Muscle of leg (tissue), 11 donors: ENCODE data around the gene LAMA1. TPM values are rescaled to one million over a fixed set of nuclear protein-coding genes. Genes with fewer than 3 reads are reported as not detected.

Experiments used
- DNase-seq: peaks from one replicate; pipeline ENCODE4 v3.0.0; 2013
- H3K27ac ChIP-seq: one replicate; pipeline ENCODE4 v1.5.1; 2013; ENCODE audit warnings: mild to moderate bottlenecking, low read length, control low read depth
- H3K27me3 ChIP-seq: one replicate; pipeline ENCODE4 v1.6.1; 2013; ENCODE audit warnings: low read length; ENCODE audit not compliant: control insufficient read depth, insufficient read depth
- H3K36me3 ChIP-seq: one replicate; pipeline ENCODE4 v1.6.1; 2013; ENCODE audit warnings: low read length; ENCODE audit not compliant: control insufficient read depth, insufficient read depth
- H3K4me1 ChIP-seq: one replicate; pipeline ENCODE4 v1.6.1; 2013; ENCODE audit warnings: low read length; ENCODE audit not compliant: control insufficient read depth, insufficient read depth
- H3K4me3 ChIP-seq: one replicate; pipeline ENCODE4 v1.5.1; 2013; ENCODE audit warnings: low read length, control low read depth
- H3K9me3 ChIP-seq: replicated peaks from 2 replicates; pipeline ENCODE4 v1.6.1; 2013; ENCODE audit warnings: low read depth, low read length; ENCODE audit not compliant: control insufficient read depth
- WGBS: methylation state at CpG from one replicate; pipeline ENCODE4 v1.1.5; 2013; ENCODE audit warnings: missing lambda C conversion rate; ENCODE audit not compliant: insufficient coverage; 5-methylcytosine and 5-hydroxymethylcytosine counted together
- polyA plus RNA-seq, 8 donors: library from polyadenylated mRNA; unstranded; fragments of 120-200 nt; gene quantifications; one replicate each; pipeline versions ENCODE4 v1.2.1 to v1.2.3, GENCODE V29; 2013; ENCODE audit warnings: inconsistent platforms in 1 of 8, low replicate concordance in 1 of 8; ENCODE audit not compliant: insufficient read length in 8 of 8, insufficient read depth in 1 of 8
- total RNA-seq: library from RNA; stranded (reverse); fragments of 120-200 nt; gene quantifications from one replicate; pipeline ENCODE4 v1.2.4, GENCODE V29; 2013

Gene LAMA1
- total and polyA plus RNA-seq, 9 donors = 1.2 to 11.1 (median 3.4) TPM

GRCh38 chr18:6975084-6975483 lies 142.5 kb downstream of the LAMA1 start:
- DNase-seq = no peak
- no peaks in the 10 kb centered on the region for H3K36me3 ChIP-seq
- H3K27ac ChIP-seq = no peak overlapping the region
- no peaks in the 10 kb centered on the region for H3K9me3 ChIP-seq
- H3K4me1 ChIP-seq = no peaks in the 10 kb centered on the region
- H3K4me3 ChIP-seq = no peak overlapping the region
- H3K27me3 ChIP-seq = no peaks in the 10 kb centered on the region
- WGBS = 90% methylated on average over 4 of the region's 6 CpGs

- no peaks in the 10 kb centered on the region for H3K36me3 ChIP-seq
- WGBS = 69% methylated on average over 5 of the region's 7 CpGs
- DNase-seq = no peak
- no peaks in the 10 kb centered on the region for H3K4me1 ChIP-seq
- H3K27me3 ChIP-seq = no peaks in the 10 kb centered on the region
- H3K4me3 ChIP-seq = no peak overlapping the region
- H3K9me3 ChIP-seq = no peaks in the 10 kb centered on the region
- no peak overlapping the region for H3K27ac ChIP-seq
Observed at GRCh38 chr18:6971823-6972478, 145.6 kb downstream of the LAMA1 start.

GRCh38 chr18:6963452-6964097 lies 154.0 kb downstream of the LAMA1 start:
- no peaks in the 10 kb centered on the region for H3K36me3 ChIP-seq
- H3K27ac ChIP-seq = no peak overlapping the region
- no peak for DNase-seq
- 70% methylated on average over 1 of the region's 2 CpGs for WGBS
- no peak overlapping the region for H3K4me3 ChIP-seq
- H3K4me1 ChIP-seq = no peaks in the 10 kb centered on the region
- no peaks in the 10 kb centered on the region for H3K27me3 ChIP-seq
- H3K9me3 ChIP-seq = no peaks in the 10 kb centered on the region

- 95% methylated on average over 8 of the region's 9 CpGs for WGBS
- no peaks in the 10 kb centered on the region for H3K9me3 ChIP-seq
- DNase-seq = no peak
- H3K27me3 ChIP-seq = no peaks in the 10 kb centered on the region
- no peaks in the 10 kb centered on the region for H3K36me3 ChIP-seq
- no peak overlapping the region for H3K4me3 ChIP-seq
- H3K27ac ChIP-seq = no peak overlapping the region
- no peaks in the 10 kb centered on the region for H3K4me1 ChIP-seq
Observed at GRCh38 chr18:6962571-6963451, 154.8 kb downstream of the LAMA1 start.

GRCh38 chr18:6961331-6961730 lies 156.3 kb downstream of the LAMA1 start:
- H3K4me3 ChIP-seq = no peak overlapping the region

GRCh38 chr18:6960656-6961055 lies 156.9 kb downstream of the LAMA1 start:
- 71% methylated on average over 2 of the region's 2 CpGs for WGBS
- no peak for DNase-seq
- no peaks in the 10 kb centered on the region for H3K9me3 ChIP-seq

More at GRCh38 chr18:6961331-6961730, 156.3 kb downstream of the LAMA1 start:
- no peaks in the 10 kb centered on the region for H3K4me1 ChIP-seq
- H3K27me3 ChIP-seq = no peaks in the 10 kb centered on the region
- no peaks in the 10 kb centered on the region for H3K36me3 ChIP-seq
- DNase-seq = no peak
- H3K9me3 ChIP-seq = no peaks in the 10 kb centered on the region
- H3K27ac ChIP-seq = no peak overlapping the region
- WGBS = 94% methylated on average over 8 of the region's 9 CpGs

GRCh38 chr18:6960124-6960523 lies 157.5 kb downstream of the LAMA1 start:
- WGBS = no CpG with 5 or more reads among the region's 1 CpG
- Histone ChIP-seq H3K9me3 (no peaks in the 10 kb centered on the region), H3K27ac (no peak overlapping the region), H3K27me3 (no peaks in the 10 kb centered on the region), H3K4me3 (no peak overlapping the region), H3K36me3 (no peaks in the 10 kb centered on the region), H3K4me1 (no peaks in the 10 kb centered on the region)
- DNase-seq = no peak

More at GRCh38 chr18:6960656-6961055, 156.9 kb downstream of the LAMA1 start:
- H3K4me3 ChIP-seq = no peak overlapping the region
- H3K27me3 ChIP-seq = no peaks in the 10 kb centered on the region
- H3K4me1 ChIP-seq = no peaks in the 10 kb centered on the region
- no peaks in the 10 kb centered on the region for H3K36me3 ChIP-seq
- no peak overlapping the region for H3K27ac ChIP-seq

GRCh38 chr18:6959110-6959509 lies 158.5 kb downstream of the LAMA1 start:
- Histone ChIP-seq H3K36me3 (no peaks in the 10 kb centered on the region), H3K27ac (no peak overlapping the region), H3K4me1 (no peaks in the 10 kb centered on the region), H3K9me3 (no peaks in the 10 kb centered on the region), H3K27me3 (no peaks in the 10 kb centered on the region), H3K4me3 (no peak overlapping the region)
- 86% methylated on average over 7 of the region's 12 CpGs for WGBS
- DNase-seq = no peak

- 91% methylated on average over 10 of the region's 12 CpGs for WGBS
Observed at GRCh38 chr18:6956999-6957398, 160.6 kb downstream of the LAMA1 start.

GRCh38 chr18:6956495-6956894 lies 161.1 kb downstream of the LAMA1 start:
- Histone ChIP-seq H3K27me3 (no peaks in the 10 kb centered on the region), H3K9me3 (no peaks in the 10 kb centered on the region), H3K36me3 (no peaks in the 10 kb centered on the region), H3K4me3 (no peak overlapping the region), H3K27ac (no peak overlapping the region), H3K4me1 (no peaks in the 10 kb centered on the region)
- DNase-seq = no peak
- WGBS = 84% methylated on average over 4 of the region's 5 CpGs

More at GRCh38 chr18:6956999-6957398, 160.6 kb downstream of the LAMA1 start:
- no peak for DNase-seq
- H3K4me1 ChIP-seq = no peaks in the 10 kb centered on the region
- no peaks in the 10 kb centered on the region for H3K9me3 ChIP-seq
- H3K27ac ChIP-seq = no peak overlapping the region
- H3K36me3 ChIP-seq = no peaks in the 10 kb centered on the region
- H3K4me3 ChIP-seq = no peak overlapping the region
- no peaks in the 10 kb centered on the region for H3K27me3 ChIP-seq
